Activated CD8-positive, alpha-beta T cell treated with anti-CD3 and anti-CD28 coated beads for 36 hours (primary cell): Measurements from ENCODE around the gene MAN1A1. TPM values are rescaled to one million over a fixed set of nuclear protein-coding genes. Genes with fewer than 3 reads are reported as not detected.

Experiments
- ATAC-seq: fragments of 200-7000 bp; cut with Tn5 transposase; one replicate; pipeline ENCODE4 v1.10.0; 2021; ENCODE audit warnings: mild to moderate bottlenecking, moderate library complexity
- CTCF ChIA-PET: fragments of 350-600 bp; sonication (Branson Sonifier 250); formaldehyde crosslinking; loops from one replicate; lab custom pipeline; 2021; ENCODE audit warnings: antibody characterized with exemption; lab: Charles Lee
- POLR2A ChIA-PET: fragments of 350-600 bp; sonication (Branson Sonifier 250); formaldehyde crosslinking; loops from one replicate; lab custom pipeline; 2021; ENCODE audit warnings: antibody characterized with exemption; lab: Charles Lee
- DNase-seq: peaks from one replicate; pipeline ENCODE4 v3.0.0-alpha.2; 2020
- H3K27ac Mint-ChIP-seq: one replicate; pipeline ENCODE4 v1.8.0; 2021; ENCODE audit warnings: mild to moderate bottlenecking, mixed read lengths
- H3K27me3 Mint-ChIP-seq: one replicate; pipeline ENCODE4 v1.8.0; 2021; ENCODE audit warnings: mixed read lengths
- H3K36me3 Mint-ChIP-seq: one replicate; pipeline ENCODE4 v1.8.0; 2021; ENCODE audit warnings: low read depth, mixed read lengths
- H3K4me1 Mint-ChIP-seq: one replicate; pipeline ENCODE4 v1.8.0; 2021; ENCODE audit warnings: low read depth, mixed read lengths
- H3K4me3 Mint-ChIP-seq: one replicate; pipeline ENCODE4 v1.8.0; 2021; ENCODE audit warnings: mild to moderate bottlenecking, moderate library complexity, mixed read lengths
- H3K9me3 Mint-ChIP-seq: one replicate; pipeline ENCODE4 v1.8.0; 2021; ENCODE audit warnings: mixed read lengths
- CTCF ChIP-seq: fragments of 200-600 bp; IDR thresholded peaks from one replicate; pipeline ENCODE4 v1.8.0; 2022; ENCODE audit warnings: antibody characterized with exemption, mild to moderate bottlenecking
- intact Hi-C: fragments of 100-400 bp; cut with micrococcal nuclease; formaldehyde crosslinking; loops from one replicate; pipeline ENCODE4 v1.10.0; 2022
- total RNA-seq, 2 experiments: library from RNA; stranded (reverse); gene quantifications; one replicate each; pipeline ENCODE4 v1.2.3, GENCODE V29; 2021

MAN1A1 gene
- total RNA-seq, 2 experiments from 2014 or later = 18.5 to 19.4 TPM

GRCh38 chr6:119261944-119262284 lies 87.6 kb downstream of the MAN1A1 start:
- Mint-ChIP-seq H3K27me3 (no peaks in the 10 kb centered on the region), H3K36me3 (peaks cover 16% of the 10 kb centered on the region), H3K27ac (peak overlapping the region; percentile 47), H3K9me3 (peaks cover 3% of the 10 kb centered on the region), H3K4me1 (peaks cover 21% of the 10 kb centered on the region), H3K4me3 (no peak overlapping the region)
- ChIA-PET POLR2A (no interaction called here), CTCF (interaction anchor here (1.0 kb wide), 1 partner anchor 20 kb away, joined by 3 read pairs; no protein-coding TSS in a partner anchor)
- intact Hi-C loops = no loop called here
- no peak for TF ChIP-seq CTCF
- DNase-seq (no peak), ATAC-seq (no peak)

GRCh38 chr6:119259027-119259426 lies 90.5 kb downstream of the MAN1A1 start:
- CTCF ChIA-PET = no interaction called here
- ATAC-seq = no peak

GRCh38 chr6:119257726-119258125 lies 91.8 kb downstream of the MAN1A1 start:
- no peak for TF ChIP-seq CTCF
- Mint-ChIP-seq H3K4me3 (no peak overlapping the region), H3K27ac (no peak overlapping the region), H3K27me3 (no peaks in the 10 kb centered on the region), H3K4me1 (peaks cover 35% of the 10 kb centered on the region), H3K9me3 (peaks cover 1% of the 10 kb centered on the region), H3K36me3 (peaks cover 11% of the 10 kb centered on the region)
- intact Hi-C loops = no loop called here
- no peak for ATAC-seq
- ChIA-PET CTCF (no interaction called here), POLR2A (no interaction called here)
- DNase-seq = no peak

More at GRCh38 chr6:119259027-119259426, 90.5 kb downstream of the MAN1A1 start:
- H3K27me3 Mint-ChIP-seq = no peaks in the 10 kb centered on the region
- no peak overlapping the region for H3K4me3 Mint-ChIP-seq
- peaks cover 16% of the 10 kb centered on the region for H3K36me3 Mint-ChIP-seq
- no peak for DNase-seq
- POLR2A ChIA-PET = no interaction called here
- H3K27ac Mint-ChIP-seq = no peak overlapping the region
- no peak for TF ChIP-seq CTCF
- peaks cover 35% of the 10 kb centered on the region for H3K4me1 Mint-ChIP-seq
- peaks cover 3% of the 10 kb centered on the region for H3K9me3 Mint-ChIP-seq
- intact Hi-C loops = no loop called here

GRCh38 chr6:119256978-119257462 lies 92.5 kb downstream of the MAN1A1 start:
- H3K27me3 Mint-ChIP-seq = no peaks in the 10 kb centered on the region
- intact Hi-C loops = no loop called here
- DNase-seq (no peak), ATAC-seq (no peak)
- no peak for TF ChIP-seq CTCF
- H3K27ac Mint-ChIP-seq = peak overlapping the region; percentile 7
- CTCF ChIA-PET = no interaction called here
- peaks cover 7% of the 10 kb centered on the region for H3K36me3 Mint-ChIP-seq
- no peak overlapping the region for H3K4me3 Mint-ChIP-seq
- H3K4me1 Mint-ChIP-seq = peaks cover 35% of the 10 kb centered on the region
- no peaks in the 10 kb centered on the region for H3K9me3 Mint-ChIP-seq
- POLR2A ChIA-PET = no interaction called here

GRCh38 chr6:119256392-119256791 lies 93.2 kb downstream of the MAN1A1 start:
- intact Hi-C loops = no loop called here
- ChIA-PET POLR2A (no interaction called here), CTCF (no interaction called here)
- no peak overlapping the region for H3K4me3 Mint-ChIP-seq
- no peaks in the 10 kb centered on the region for H3K27me3 Mint-ChIP-seq
- no peak for TF ChIP-seq CTCF
- DNase-seq (no peak), ATAC-seq (no peak)
- H3K27ac Mint-ChIP-seq = no peak overlapping the region
- peaks cover 30% of the 10 kb centered on the region for H3K4me1 Mint-ChIP-seq
- H3K36me3 Mint-ChIP-seq = peaks cover 2% of the 10 kb centered on the region
- H3K9me3 Mint-ChIP-seq = no peaks in the 10 kb centered on the region
